AG04450 (cell line): ENCODE results near the gene TAS2R41. TPM values are rescaled to one million over a fixed set of nuclear protein-coding genes. Genes with fewer than 3 reads are reported as not detected.
"Not testable (repeated sequence)": the region's sequence is repeated elsewhere in the genome, so short reads cannot be mapped to it uniquely, and the experiment has no call there.

ENCODE experiments used
- CTCF ChIA-PET: fragments of 300-600, 350-600 bp; formaldehyde crosslinking; extraction: SDS; loops from one replicate; lab custom pipeline; 2022; ENCODE audit warnings: antibody characterized with exemption, inconsistent platforms; lab: Charles Lee
- POLR2A ChIA-PET: fragments of 350-600 bp; formaldehyde crosslinking; extraction: SDS; loops from one replicate; lab custom pipeline; 2021; ENCODE audit warnings: antibody characterized with exemption, inconsistent platforms; lab: Yijun Ruan, JAX
- DNase-seq: peaks from one replicate; pipeline ENCODE4 v3.0.0-alpha.2; 2011; ENCODE audit warnings: low read depth, low spot score
- H3K27ac ChIP-seq: one replicate; pipeline ENCODE4 v1.5.1; 2012; ENCODE audit warnings: low read depth, low read length, control low read depth
- H3K27me3 ChIP-seq: one replicate; pipeline ENCODE4 v1.6.0; 2012; ENCODE audit warnings: low read length; ENCODE audit not compliant: control insufficient read depth, insufficient read depth
- H3K4me3 ChIP-seq: 2 replicates; pipeline ENCODE4 v1.5.1; 2011; ENCODE audit warnings: mild to moderate bottlenecking, low read depth, low read length, control low read depth
- H3K9me3 ChIP-seq: 2 replicates; pipeline ENCODE4 v1.5.1; 2012; ENCODE audit warnings: low read length; ENCODE audit not compliant: control insufficient read depth, insufficient read depth
- CTCF ChIP-seq: IDR thresholded peaks from 2 replicates; pipeline ENCODE4 v1.5.1; 2011; ENCODE audit warnings: low read depth, low read length, control low read depth, inconsistent platforms
- polyA plus RNA-seq: library from polyadenylated mRNA; depleted of rRNA; stranded (reverse); fragments of >200 nt; gene quantifications from 2 replicates; pipeline ENCODE4 v1.2.3, GENCODE V29; 2011

TAS2R41 gene
- polyA plus RNA-seq, 1 experiment: not detected

GRCh38 chr7:143463957-143464356 lies 13.7 kb upstream of the TAS2R41 start:
- ChIA-PET CTCF (no interaction called here), POLR2A (no interaction called here)
- no peaks in the 10 kb centered on the region for H3K27me3 ChIP-seq
- DNase-seq: no peak
- TF ChIP-seq CTCF: no peak
- H3K4me3 ChIP-seq: no peak overlapping the region
- no peak overlapping the region for H3K27ac ChIP-seq
- peaks cover 7% of the 10 kb centered on the region; the same call in 1 of the 2 replicates for H3K9me3 ChIP-seq

- CTCF ChIA-PET: interaction anchor here (0.6 to 1.2 kb wide), 2 partner anchors 252 to 522 kb away, joined by 3 to 5 read pairs; no protein-coding TSS in a partner anchor
- Histone ChIP-seq H3K4me3 (no peak overlapping the region), H3K27me3 (no peaks in the 10 kb centered on the region), H3K9me3 (peaks cover 3% of the 10 kb centered on the region; the same call in 1 of the 2 replicates), H3K27ac (no peak overlapping the region)
- no peak for DNase-seq
- no peak for TF ChIP-seq CTCF
- POLR2A ChIA-PET: no interaction called here
Measured at GRCh38 chr7:143467724-143468123, 9.9 kb upstream of the TAS2R41 start.

GRCh38 chr7:143472071-143472689 lies 5.5 kb upstream of the TAS2R41 start:
- H3K4me3 ChIP-seq, POLR2A ChIA-PET, H3K27ac ChIP-seq, H3K9me3 ChIP-seq, DNase-seq, H3K27me3 ChIP-seq, CTCF ChIA-PET: not testable (repeated sequence)

- Histone ChIP-seq H3K4me3 (no peak overlapping the region), H3K9me3 (no peaks in the 10 kb centered on the region), H3K27ac (no peak overlapping the region), H3K27me3 (no peaks in the 10 kb centered on the region)
- ChIA-PET CTCF (interaction anchor here (0.6 to 1.0 kb wide), 2 partner anchors 10 to 264 kb away, joined by 3 read pairs; no protein-coding TSS in a partner anchor), POLR2A (no interaction called here)
- no peak for TF ChIP-seq CTCF
- DNase-seq: no peak
Measured at GRCh38 chr7:143479055-143479766, 1.5 kb downstream of the TAS2R41 start.

GRCh38 chr7:143480501-143480900 lies 2.8 kb downstream of the TAS2R41 start:
- Histone ChIP-seq H3K9me3 (no peaks in the 10 kb centered on the region), H3K27ac (no peak overlapping the region), H3K27me3 (no peaks in the 10 kb centered on the region), H3K4me3 (no peak overlapping the region)
- CTCF ChIA-PET: interaction anchor here (1.0 kb wide), 1 partner anchor 265 kb away, joined by 3 read pairs; no protein-coding TSS in a partner anchor
- POLR2A ChIA-PET: no interaction called here
- no peak for TF ChIP-seq CTCF
- no peak for DNase-seq
